Activated naive CD4-positive, alpha-beta T cell treated with anti-CD3 and anti-CD28 coated beads, Interleukin-2, amount 50 U/mL, for 16 hours (primary cell): Measurements from ENCODE around the gene VWA5A.
A peak's percentile ranks its signal among the peaks of the same experiment; 100 is the strongest.

Source experiments
- DNase-seq: peaks from one replicate; pipeline ENCODE4 v3.0.0-alpha.2; 2020

The VWA5A gene, protein sequence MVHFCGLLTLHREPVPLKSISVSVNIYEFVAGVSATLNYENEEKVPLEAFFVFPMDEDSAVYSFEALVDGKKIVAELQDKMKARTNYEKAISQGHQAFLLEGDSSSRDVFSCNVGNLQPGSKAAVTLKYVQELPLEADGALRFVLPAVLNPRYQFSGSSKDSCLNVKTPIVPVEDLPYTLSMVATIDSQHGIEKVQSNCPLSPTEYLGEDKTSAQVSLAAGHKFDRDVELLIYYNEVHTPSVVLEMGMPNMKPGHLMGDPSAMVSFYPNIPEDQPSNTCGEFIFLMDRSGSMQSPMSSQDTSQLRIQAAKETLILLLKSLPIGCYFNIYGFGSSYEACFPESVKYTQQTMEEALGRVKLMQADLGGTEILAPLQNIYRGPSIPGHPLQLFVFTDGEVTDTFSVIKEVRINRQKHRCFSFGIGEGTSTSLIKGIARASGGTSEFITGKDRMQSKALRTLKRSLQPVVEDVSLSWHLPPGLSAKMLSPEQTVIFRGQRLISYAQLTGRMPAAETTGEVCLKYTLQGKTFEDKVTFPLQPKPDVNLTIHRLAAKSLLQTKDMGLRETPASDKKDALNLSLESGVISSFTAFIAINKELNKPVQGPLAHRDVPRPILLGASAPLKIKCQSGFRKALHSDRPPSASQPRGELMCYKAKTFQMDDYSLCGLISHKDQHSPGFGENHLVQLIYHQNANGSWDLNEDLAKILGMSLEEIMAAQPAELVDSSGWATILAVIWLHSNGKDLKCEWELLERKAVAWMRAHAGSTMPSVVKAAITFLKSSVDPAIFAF

DNA sequence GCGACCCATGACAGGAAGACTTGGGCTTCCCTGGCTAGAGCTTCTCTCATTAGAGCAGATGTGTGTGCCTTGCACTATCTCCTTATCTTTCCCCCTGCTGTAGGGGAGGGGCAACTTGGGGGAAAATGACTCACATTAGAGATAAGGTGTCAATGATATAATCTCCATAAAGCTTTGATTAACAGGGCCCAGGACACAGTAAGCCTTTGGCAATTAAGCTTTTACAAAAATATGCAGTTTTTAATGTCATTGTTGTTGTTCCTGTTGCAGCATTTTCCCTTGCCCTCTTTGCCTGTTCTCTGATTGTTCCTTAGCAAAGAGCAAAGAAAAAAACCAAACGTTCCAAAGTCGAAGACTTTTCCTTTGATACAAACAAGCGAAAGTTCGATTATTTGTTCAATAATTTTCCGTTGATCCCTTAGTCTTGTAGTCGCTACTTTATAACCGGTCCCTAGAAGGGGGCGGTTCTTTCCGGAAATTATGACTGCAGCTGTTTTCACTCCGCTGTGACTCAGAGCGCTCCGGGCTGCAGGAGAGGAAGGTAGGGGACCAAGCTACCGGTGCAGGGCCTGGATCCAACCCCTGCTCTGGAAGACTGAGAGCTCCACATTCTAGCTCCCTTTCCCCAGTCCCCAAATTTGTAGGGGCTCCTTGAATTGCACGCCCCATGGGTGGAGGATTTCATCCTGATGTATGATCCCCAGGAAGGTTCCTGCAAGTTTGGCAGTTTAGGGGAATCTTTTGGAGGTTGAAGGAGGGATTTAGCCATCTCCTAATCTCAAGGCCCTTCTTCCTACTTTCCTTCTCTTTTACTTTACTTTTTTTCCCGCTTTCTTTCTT lies at the start of gene VWA5A:
Gene VWA5A, plus strand, starts transcription at position 509 of the 840 bp plus-strand sequence. CDS start 2,062 bp downstream, outside the sequence.
- DNase-seq: peak; percentile 80

DNA sequence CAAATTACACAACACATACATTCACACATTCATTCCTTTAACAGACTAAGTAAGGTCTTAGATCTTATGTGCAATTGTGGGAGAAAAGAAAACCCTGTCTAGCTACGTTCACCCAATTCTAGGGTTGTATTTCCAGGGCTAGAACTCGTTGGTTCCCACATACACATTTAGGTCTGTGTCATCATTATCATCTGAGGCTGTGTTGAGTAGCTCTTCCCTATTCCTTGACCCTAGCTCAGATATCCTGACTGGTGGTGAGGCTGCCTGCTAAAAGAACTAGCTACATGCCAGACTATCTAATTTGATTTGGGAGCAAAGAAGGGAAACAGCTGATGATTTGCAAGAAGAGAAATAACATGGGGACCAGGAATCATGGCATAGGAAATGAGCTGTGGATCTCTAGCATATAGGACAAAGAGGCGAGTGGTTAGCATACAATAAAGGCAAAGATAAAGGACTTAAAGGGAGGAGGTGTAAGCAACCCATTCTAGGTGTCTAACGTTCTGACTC lies 46.6 kb upstream of the VWA5A start:
- DNase-seq: no peak

DNA sequence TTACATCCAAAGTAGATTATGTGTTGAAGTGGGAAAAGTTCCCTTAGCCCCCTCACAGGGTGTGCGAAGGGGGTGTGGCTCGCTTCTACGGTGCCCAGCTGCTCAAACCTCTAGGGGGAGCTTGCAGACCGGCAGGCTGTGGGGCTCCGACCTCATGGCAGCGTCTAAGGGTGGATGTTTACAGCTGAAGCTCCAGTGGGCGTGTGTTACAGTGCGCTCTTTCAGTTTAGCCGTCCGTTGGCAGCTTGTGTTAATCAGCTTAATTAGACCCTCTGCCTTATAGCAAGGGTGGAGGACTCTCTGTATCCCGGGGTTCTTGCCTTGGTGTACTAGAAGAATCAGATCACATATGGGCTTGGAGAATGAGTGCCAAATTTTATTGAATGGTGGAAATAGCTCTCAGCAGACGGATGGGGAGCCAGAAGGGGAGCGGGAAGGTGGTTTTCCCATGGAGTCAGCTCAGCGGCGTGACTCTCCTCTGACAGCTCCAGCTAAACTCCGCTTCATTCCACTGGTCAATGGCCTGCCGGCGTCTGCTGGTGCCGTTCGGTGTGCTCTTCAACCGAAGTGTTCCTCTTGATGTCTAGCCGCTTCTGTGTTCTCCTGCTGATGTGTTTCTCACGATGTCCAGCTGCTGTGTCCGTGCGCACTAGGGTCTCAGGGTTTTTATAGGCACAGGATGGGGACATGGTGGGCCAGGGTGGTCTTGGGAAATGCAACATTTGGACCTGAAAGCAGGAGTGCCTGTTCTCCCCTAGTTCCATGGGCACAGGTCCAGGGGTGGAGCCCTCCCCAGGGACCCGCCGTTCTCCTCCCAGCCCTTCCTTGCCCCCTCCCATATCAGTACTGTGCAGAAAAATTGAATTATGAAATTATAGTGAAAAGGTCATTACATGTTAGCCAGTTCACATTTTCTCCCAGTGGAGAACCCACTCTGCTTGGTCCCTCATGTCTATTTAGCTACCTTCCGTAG lies 45.5 kb upstream of the VWA5A start:
- peak; percentile 42 for DNase-seq

DNA sequence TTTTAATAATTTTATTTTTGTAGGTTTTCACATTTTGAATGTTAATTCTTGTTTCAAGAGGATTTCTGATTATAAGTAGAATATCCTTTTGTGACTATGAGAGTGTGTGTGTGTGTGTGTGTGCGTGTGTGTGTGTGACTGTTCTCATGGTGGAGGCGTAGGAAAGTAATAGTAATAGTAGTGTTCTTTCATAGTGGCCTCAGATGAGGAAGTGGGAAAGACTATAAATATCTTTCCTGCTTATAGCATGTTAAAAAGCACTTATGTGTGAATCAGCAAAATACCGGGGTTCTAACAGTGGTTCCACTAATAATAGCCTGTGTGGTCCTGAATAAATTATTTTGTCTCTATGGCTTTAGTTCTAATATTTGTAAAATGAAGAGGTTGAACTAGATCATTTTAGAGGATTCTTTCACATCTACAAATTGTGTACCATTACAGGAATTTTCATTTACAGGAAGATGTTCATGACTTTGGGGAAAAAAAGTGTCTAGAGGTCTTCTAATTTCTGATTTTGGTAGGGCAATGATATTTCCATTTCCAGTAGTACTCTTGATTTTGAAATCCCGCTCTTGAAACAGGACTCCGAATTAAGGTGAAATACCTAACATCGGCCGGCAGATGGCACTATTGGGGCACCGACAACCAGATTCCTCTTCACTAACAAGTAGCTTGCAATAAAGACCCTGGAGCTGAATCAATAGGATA lies 44.2 kb upstream of the VWA5A start:
- DNase-seq: peak; percentile 63

DNA sequence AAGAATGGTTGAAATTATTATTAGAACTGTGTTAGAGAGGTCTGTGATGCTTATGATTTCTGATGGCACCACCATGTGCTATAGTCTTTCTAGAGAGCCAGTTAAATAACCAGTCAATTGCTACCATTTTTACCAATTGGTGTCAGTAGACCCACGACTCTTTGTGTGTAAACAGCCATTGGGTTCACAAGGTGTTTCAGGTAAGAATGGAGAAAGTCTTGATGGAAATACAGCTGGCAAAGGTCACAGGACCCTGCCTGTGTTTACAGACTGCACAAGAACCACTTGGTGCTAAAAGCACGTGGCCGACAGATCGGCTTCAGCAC lies 43.7 kb upstream of the VWA5A start:
- no peak for DNase-seq

DNA sequence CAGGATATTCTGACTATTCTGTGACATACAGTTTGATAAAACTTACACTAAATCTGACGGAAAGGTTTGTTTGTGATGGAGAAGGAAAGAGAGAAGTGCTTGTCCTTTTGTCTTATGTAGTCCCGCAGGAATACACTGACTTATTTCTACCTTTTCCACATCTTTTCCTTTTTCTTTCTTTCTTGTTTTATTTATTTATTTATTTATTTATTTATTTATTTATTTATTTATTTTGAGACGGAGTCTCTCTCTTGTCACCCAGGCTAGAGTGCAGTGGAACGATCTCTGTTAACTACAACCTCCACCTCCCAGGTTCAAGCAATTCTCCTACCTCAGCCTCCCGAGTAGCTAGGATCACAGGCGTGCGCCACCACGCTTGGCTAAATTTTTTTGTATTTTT lies 43.1 kb upstream of the VWA5A start:
- no peak for DNase-seq

DNA sequence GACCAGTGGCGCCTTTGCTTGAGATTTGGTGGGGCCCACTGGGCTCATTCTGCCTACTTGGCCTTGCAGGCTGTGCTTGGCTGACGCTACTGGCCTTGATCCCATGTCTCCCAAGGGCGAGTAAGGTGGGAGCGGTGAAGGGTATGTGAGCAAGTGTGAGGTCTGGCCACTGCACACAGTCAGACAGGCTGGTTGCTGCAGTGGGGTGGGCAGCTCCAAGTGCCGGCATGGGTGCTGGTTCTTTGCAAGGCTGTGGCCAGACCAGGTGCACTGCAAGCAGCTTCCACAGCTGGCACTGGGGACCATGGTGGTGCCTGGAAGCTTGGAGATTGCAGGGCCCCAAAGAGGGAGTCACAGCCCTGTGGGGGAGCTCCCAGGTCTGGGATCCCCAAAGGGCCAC lies 40.7 kb upstream of the VWA5A start:
- DNase-seq: no peak

DNA sequence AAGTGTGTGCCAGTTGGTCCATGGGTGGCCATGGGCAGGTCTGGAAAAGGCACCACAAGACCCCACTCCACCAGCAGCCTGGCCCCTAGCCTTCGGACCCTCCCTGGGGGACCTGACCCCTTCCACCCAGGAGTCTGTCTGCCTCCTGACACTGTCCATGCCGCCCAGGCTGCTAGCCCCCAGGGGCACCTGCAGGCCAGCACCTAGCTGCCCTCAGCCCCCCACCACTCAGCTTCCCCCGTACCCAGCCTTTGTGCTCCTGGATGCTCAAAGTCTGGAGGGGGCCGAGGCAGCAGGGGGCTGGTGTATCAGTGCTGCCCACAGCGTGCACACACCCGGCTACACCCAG lies 39.8 kb upstream of the VWA5A start:
- no peak for DNase-seq

DNA sequence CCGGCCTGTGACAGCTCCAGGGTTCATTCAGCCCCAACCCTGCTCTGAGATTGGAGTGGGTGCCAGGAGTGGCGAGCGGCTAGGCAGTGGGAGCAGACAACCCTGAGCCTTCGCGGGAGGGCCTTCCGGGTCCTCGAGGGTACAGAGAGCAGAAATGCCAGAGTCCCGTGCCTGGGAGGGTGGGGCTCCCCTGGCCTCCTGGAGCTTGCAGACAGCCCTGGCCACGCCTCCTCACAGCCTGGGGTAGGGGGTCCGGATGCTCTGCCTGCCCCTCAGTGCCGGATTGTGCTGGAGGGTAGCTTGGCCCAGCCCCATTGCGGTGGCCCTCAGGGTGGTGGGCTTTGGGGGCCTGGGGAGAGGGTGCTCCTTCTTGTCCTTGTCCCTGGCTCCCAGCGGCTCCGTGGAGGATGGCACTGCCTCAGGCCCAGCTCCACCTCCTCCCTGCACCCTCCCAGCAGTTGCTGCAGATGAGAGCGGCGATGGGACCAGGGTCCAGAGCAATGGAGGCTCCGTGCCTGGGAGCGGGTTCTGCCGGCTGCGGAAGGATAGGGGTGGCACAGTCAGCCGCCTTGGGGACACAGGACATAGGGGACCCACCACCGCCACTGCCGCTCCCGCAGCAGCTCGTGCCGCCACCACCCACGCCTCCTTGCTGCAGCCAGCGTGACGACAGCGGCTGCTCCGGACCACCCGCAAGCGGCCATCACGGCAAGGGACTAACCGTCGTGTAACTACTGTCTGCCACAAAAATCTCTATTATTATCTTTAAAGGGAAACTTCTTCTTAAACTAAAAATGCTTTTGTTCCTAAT lies 39.2 kb upstream of the VWA5A start:
- no peak for DNase-seq

DNA sequence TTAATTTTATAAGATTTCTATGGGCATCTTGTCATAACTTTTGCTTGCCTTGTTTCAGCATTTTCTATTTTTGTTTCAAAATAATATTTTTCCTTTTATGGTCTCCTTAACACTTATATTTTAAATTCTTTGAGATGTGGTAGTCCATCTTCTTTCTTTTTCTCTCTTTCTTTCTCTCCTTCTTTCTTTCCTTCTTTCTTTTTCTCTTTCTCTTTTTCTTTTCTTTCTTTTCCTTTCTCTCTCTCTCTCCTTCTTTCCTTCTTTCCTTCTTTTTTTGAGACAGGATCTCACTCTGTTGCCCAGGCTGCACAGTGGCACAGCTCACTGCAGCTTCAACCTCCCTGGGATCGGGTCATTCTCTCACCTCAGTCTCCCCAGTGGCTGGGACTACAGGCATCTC lies 38.0 kb upstream of the VWA5A start:
- no peak for DNase-seq

DNA sequence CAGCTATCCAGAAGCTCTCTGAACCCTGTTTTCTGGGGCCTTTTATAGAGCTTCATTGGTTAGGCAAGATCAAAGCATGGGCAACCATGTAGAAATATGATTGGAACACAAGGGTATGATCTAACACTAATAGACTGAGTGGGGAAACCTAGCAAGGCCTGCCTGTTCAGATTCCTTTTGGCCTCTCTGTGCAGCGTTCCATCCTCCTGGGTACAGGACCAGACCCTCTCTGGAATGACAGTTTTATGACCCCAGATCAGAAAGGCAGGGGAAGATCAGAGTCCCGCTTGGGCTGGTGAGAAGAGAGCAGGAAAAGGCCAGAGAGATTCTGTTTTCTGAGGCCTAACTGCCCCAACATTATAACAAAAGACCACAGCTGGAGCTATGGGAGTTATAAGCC lies 36.7 kb upstream of the VWA5A start:
- DNase-seq: no peak

DNA sequence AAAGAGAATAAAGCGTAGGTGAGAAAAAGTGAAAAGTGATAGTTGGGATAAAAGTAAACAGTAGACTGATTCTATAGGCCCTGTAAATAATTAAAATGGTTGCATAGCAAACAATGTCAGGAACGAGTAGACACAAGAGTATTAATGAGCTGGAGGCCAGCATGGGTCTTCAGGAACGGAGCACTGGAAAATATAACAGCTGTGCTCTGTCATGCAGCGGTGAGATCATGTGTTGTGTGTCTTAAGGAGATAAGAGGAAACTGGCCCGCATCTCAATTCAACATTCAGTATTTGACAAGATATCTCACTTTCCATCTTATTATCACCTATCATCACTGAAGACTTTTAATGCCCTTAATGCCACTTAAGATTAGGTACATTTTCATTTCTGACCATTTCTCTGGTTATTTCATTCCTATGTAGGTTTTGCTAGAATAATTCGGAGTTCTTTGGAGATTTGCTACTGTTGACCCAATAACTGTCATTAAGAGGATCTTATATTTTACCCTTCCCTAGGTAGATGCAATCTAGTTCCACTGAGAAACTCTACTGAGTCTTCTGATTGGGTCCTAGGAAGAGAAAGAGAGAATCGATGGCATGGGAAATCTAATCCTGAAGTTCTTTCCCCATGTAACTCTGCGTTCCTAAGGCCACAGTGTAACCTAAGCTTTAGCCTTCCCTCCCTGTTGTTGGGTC lies 35.5 kb upstream of the VWA5A start:
- DNase-seq: no peak

DNA sequence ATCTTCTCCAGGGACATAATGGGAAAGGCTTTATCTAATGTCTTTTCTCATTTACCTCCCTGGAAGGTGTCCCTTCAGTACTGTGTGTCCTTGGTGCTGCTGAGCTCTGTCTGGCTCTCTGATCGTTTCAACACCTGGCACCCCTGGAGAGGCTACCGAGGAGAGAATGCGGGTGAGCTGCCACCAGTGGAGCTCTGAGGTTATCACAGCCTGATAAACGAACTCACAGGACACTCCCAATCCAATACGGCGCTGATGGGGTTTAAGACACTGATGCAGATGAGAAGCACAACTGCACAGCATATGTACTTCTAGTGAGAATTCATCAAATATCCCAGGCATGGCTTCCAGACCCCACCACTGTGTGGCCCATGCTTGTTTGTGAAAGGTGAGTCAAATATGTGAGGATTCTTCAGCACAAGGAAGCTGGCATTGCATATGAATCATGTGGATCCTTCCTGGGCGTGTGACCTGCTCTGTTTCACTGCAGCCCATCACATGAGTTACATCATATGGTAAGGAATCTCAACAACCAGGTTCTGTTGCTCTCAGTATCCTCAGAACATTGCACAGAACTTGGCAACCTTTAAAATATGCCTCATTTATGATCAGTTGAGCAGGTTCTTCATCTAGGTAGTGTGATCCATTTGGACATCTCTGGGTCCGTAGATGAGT lies 34.8 kb upstream of the VWA5A start:
- DNase-seq: no peak

DNA sequence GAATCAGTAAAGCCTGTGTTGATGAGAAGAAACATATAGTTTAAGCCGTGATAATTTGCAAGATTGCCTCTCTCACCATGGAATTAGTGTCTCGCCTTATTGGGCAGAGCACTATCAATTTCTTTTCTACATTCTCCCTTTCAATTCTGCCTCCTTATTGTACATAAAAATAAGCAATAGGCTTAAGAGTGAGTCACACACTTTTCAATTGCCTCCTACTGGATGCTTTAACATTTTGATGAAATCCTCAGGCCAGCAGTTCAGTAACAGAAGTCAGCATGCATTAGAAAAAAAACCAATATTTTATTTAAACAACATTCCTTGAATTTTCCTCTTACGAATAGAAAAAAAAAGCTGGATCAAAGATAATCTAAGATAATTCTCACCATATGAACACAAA lies 33.8 kb upstream of the VWA5A start:
- no peak for DNase-seq

DNA sequence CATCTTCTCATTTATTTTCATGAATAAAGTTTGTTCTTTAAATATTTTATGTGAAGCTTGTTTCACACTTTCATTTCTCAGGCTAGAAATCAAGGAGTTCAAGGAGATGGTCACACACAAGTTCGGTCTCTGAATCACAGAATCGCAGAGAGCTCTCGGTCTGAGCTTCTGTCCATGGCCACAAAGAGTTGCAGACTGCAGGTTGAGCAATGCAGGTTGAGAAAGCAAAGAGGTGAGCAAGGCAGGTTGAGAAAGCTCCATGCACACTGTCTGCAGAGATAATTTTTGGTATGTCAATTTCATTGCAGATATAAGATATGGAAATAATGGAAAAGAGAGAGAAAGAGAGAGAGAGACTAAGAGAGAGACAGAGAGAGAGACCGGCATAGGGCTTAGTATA lies 32.9 kb upstream of the VWA5A start:
- no peak for DNase-seq

DNA sequence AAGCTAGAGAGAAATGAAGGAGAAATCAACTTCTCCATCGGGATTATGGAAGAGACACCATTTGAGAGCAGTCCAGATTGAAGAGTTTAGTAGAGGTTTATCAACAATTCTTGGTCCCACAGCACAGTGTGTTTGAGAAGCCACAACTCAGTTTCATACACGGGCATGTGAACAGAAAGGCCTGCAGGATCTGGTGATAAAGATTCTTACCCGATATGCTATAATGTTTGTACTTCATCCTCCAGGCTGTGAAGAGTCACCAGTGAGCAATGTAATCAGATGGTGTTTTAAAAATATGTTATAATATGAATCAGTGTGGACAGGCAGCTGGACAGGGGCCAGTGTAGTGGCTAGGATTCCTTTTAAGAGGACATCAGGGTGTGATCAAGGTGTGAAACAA lies 29.7 kb upstream of the VWA5A start:
- no peak for DNase-seq

DNA sequence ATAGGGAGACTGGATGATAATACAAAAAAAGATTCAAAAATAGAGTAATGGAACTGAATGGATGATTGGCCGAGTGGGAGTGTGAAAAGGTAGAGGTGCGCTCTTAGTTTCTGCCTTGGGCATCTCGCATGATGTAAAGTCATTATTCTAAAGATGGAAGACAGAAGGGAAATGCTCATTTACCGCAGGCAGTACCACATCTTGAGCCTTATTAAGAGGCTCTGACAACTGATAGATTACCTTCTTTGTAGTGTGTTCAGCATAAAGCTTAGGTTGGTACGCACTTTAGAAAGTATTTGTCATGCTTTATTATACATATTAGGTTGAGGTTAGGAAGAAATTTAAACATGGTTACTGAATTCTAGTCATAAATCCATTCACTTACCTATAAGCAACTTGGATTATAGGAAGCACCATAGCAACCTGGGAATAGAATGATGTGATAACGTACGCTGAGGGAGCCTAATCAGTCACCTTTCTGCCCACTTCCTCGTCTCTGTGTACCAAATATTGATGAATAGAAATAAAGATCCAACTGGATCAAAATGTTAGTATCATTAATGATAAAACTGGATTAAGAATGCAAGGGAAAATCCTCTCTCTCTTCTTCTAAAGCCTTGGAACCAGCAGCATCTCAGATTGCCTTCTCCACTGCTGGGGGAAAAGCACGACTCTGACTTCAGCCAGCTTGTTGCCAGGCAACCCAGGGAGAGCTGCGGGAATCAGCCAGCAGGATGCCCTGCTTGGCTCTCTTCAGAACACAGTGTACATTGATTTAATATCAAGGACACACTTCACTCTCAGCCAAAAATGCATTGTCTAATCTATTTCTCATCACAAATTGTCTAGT lies 29.0 kb upstream of the VWA5A start:
- no peak for DNase-seq

DNA sequence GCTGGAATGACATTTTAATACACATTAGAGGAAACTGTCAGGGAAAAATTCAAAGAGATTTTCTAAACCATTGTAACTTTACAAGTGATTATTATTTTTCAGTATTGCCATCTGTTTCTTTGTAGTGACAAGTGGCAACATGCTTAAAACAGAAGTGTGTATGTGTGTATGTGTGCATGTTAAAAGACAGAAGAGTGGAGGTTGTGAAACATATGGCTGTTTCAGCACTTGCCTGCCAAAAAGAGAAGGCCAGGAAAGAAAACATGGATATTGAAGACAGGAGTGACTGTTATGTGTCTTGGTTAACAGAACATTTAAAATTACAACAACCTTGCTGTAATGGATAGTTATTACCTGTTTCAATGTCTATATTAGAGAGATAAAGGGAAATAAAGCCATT lies 24.3 kb upstream of the VWA5A start:
- DNase-seq: no peak
